Measurements from ENCODE around the gene CCPG1.

Gene CCPG1

DNA sequence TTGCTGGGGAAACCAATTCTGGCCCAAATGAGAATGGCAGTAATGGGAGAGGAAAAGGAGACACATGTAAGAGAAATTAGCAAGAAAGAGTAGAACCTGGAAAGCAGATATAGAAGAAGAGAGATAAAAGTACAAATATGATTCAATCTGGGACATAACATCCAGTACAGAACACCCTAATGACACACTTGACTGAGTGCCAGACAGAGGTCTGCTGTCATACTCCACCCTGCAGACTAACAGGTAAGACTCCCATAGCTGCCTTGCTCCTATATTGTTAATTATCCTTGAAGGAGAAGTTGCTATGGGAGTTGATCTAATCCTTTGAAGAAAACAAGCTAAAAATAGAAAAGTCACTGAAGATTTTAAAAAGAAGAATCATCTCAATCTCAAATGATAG lies 21.1 kb downstream of the CCPG1 start:
- DNase-seq (ENCODE audit: low read depth in 2 of 2): no peak

- no peak for DNase-seq (ENCODE audit: low read depth in 2 of 2)
Measured at GRCh38 chr15:55383687-55384086, 24.5 kb downstream of the CCPG1 start.

- no peak for DNase-seq (ENCODE audit: low read depth in 2 of 2)
Measured at GRCh38 chr15:55381595-55381994, 26.6 kb downstream of the CCPG1 start.

GRCh38 chr15:55379095-55379494 lies 29.1 kb downstream of the CCPG1 start:
- no peak for DNase-seq (ENCODE audit: low read depth in 2 of 2)

DNA sequence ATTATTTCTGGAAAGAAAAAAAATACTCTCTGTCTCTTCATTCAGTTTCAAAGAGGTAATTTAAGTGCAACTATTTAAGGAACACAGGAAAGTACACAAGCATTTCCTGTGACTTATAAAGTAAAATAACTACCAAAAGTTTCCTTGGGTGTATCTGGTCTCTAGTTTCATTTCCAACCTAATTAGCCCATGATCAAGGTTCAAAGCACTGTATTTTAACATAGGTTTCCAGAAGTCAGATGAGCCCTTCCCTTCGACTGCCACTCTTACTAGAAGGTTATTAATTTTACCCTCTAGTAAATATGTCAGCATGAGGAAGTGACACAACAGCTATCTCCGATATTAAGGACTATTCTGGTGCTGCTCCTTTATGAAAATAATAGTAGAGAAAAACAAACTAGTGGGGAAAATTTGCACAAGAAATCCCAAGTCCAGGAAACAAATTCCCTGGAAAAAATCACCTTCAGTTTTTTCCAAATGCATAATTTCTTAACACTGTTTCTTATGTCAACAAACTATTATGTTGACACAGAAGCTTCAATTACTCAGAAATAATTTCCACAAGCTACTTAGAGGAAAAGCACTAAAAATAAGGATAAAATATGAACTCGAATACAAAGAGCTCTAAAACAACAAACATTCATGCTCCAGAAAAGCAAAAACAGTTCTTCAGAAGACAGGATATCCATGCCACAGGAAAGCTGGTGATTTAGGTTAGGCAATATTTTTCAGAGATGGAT lies 35.3 kb downstream of the CCPG1 start:
- DNase-seq (ENCODE audit: low read depth in 2 of 2): no peak

- DNase-seq (ENCODE audit: low read depth in 2 of 2): no peak
Measured at GRCh38 chr15:55366981-55367380, 41.2 kb downstream of the CCPG1 start.

DNA sequence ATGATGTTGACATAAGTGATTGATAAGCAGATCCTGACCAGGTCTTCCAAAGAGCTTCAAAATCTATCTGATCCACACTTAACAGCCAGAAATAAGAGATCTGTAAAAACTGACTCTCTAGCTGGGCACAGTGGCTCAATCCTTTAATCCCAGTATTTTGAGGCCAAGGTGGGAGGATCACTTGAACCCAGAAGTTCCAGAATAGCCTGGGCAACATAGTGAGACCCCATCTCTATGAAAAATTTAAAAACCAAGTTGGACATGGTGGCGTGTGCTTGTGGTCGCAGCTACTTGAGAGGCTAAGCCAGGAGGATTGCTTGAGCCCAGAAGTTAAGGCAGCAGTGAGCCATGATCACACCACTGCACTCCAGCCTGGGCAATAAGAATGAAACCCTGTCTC lies 45.5 kb downstream of the CCPG1 start:
- no peak for DNase-seq (ENCODE audit: low read depth in 2 of 2)

- no peak for DNase-seq (ENCODE audit: low read depth in 2 of 2)
Measured at GRCh38 chr15:55361048-55361447, 47.1 kb downstream of the CCPG1 start.

DNA sequence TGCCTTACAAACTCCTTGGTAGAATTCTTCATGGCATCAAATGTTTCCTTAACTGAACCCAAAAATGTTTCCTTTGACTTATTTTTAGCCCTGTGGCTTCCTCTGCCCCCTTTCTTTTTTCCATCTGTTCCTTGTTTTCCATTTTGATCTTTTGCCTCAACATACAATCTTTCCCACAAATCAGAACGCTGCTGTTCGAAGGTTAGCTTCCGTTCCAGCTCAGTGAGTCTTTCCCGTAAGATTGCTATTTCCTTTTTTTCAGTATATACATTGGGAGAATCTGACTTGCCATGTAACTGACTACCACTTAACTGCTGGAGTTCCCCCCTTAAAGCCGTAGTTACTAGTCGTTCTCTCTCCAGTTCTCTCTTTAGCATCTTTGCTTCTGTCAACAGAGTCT lies 47.9 kb downstream of the CCPG1 start:
- DNase-seq (ENCODE audit: low read depth in 2 of 2): no peak

DNA sequence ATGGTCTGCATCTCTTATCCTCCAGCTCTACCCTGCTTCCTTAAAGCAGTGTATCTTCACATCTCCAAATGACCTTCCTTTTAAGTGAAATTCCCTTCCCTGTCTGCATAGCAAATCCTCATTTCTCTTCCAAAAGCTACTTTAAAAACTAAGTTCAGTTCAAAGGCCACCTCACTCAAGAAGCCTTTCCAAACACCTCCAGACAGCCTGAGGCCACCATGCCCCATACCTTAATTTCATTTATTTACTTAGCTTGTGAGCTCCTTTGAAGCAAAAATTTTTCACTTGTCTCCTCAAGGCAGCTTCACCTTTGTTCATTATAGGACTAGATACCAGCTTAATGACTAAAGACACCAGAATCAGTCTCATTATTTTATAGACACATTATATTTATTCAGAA lies 49.7 kb downstream of the CCPG1 start:
- DNase-seq (ENCODE audit: low read depth in 2 of 2): no peak

DNA sequence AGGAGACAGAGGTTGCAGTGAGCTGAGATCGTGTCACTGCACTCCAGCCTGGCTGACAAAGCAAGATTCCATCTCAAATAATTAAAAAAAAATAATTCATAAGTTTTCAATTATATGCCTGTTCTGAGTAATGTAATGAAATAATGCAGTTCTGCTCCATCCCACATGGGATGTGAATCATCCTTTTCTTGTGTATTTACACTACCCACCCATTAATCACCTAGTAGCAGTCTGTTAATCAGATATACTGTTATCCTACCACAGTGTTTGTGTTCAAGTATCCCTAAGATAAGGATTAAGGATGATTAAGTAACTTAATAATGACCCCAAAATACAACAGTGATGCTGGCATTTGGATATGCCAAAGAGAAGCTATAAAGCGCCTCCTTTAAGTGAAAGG lies 50.4 kb downstream of the CCPG1 start:
- no peak for DNase-seq (ENCODE audit: low read depth in 2 of 2)

GRCh38 chr15:55356985-55357585 lies 51.1 kb downstream of the CCPG1 start:
- DNase-seq (ENCODE audit: low read depth in 2 of 2): no peak

DNA sequence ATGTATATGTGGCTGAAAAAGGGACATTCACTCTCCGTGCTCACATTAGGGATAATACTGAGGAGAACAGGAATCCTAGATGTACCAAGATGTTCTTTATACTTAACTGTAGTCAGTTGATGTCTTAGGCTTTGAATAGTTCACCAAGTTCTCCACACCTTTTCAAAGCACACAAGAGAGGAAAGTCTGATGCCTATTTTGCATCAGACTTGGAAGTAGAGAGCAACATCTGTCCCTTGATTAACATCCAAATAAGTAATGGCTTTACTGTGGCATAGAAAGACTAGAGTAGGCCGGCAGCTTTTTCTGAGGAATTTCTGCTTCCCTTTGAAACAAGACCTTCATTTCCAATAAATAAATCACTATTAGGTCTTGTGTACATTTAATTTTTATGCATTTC lies 55.1 kb downstream of the CCPG1 start:
- DNase-seq (ENCODE audit: low read depth in 2 of 2): no peak

DNA sequence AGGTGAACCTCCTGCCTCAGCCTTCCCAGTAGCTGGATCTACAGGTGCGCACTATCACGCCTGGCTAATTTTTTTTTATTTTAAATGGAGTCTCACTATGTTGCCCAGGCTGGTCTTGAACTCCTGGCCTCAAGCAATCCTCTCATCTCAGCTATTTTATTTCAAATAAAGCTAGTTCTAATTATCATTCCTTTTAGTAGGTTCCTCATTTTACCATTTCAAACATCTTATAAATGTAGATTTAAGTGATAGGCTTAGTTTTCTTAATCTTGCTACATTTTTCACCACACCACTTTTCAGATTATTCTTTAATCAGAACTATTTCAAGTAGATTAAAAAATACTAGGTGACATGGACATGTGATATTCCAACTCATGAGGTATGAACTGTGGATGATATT lies 58.9 kb downstream of the CCPG1 start:
- DNase-seq (ENCODE audit: low read depth in 2 of 2): no peak

- no peak for DNase-seq (ENCODE audit: low read depth in 2 of 2)
Measured at GRCh38 chr15:55348281-55348778, 59.8 kb downstream of the CCPG1 start.

GRCh38 chr15:55344206-55344605 lies 64.0 kb downstream of the CCPG1 start:
- DNase-seq (ENCODE audit: low read depth in 2 of 2): no peak

DNA sequence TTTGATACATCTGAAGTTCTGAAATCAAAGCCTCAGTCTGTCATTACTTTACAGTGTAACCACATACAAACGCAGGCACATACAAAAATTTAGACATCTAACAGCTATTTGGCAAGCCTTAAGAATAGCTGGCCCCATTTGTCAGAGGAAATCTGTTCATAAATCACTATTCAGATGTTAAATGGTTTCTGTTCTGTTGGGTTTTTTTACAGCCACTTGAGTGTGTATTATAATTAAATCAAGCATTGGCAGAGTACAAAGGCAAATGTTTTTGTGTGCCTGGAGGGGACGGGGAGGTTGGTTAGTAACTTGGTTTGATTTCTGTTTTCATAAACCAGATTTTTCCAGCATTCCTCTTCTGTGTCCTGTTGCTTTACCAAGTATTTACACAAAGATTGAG lies 65.0 kb downstream of the CCPG1 start:
- DNase-seq (ENCODE audit: low read depth in 2 of 2): no peak

GRCh38 chr15:55337160-55337559 lies 71.0 kb downstream of the CCPG1 start:
- DNase-seq (ENCODE audit: low read depth in 2 of 2): no peak

GRCh38 chr15:55334997-55335396 lies 73.2 kb downstream of the CCPG1 start:
- DNase-seq (ENCODE audit: low read depth in 2 of 2): no peak

DNA sequence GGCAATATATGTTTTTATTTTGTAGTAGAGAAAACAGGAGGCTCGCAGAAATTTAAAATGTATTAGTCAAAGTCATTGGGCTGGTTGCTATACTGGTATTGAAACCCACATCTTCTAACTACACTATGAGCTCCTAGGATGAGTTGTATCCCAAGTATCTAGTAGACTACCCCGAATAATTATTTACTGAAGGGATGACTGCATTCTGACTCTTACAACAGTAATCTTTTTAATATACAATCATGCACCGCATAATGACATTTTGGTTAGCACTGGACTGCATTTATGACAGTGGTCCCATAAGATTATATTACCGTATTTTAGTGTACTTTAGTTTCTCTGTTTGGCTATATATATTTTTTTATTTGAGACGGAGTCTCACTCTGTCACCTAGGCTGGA lies 73.8 kb downstream of the CCPG1 start:
- no peak for DNase-seq (ENCODE audit: low read depth in 2 of 2)

GRCh38 chr15:55327387-55327786 lies 80.8 kb downstream of the CCPG1 start:
- DNase-seq (ENCODE audit: low read depth in 2 of 2): no peak

DNA sequence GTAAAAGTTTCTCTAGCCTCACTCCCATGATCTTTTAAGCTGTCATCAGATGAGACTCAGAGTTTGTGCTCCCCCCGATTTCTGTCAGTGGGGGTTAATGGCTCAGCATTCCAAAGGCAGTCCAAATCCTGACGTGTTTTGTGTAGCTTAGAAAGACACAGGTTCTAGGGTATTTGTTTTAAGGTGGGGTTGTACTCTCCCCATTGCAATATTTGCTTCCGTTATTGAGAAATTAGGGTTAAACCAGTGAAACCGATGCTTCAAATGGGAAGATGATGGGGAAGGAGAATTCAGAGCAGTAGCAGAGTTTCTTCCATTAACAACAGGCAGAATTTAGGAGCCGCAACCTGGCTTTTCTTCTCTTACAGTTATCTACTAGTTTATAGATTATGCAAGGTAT lies 85.7 kb downstream of the CCPG1 start:
- DNase-seq (ENCODE audit: low read depth in 2 of 2): no peak

GRCh38 chr15:55320963-55321362 lies 87.2 kb downstream of the CCPG1 start:
- DNase-seq (ENCODE audit: low read depth in 2 of 2): no peak

DNA sequence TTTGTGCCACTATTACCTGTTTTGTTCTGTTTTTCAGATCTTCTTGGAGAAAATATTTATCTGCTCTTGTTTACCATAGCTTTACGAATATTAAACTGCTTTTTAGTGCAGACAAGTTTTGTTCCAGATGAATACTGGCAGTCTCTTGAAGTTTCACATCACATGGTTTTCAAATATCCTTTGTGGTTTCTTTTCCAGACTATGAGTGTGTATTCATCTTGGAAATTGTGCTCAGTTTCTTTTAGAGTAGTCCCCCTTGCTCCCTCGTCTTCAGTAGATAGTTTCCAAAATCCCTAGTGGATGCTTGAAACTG lies 88.0 kb downstream of the CCPG1 start:
- DNase-seq (ENCODE audit: low read depth in 2 of 2): no peak
